Measurements from ENCODE around the gene GALNT13.

The GALNT13 gene

DNA sequence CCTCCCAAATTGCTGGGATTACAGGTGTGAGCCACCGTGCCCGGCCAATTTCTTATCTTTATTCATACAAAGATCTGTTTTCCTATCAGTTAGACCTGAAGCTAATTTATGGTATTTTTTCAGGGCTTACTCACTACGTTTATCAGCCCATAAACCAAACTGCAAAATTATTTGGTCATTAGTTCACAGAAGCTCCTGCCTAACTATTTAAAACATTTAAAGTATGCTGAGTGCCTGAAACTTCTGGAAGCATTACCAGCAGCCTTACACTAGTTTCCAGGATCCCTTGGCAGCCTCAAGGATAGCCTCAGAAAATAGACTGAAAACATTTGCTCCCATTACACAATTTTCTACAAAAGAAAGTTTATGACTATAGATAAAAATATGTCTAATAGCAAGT lies 68.8 kb downstream of the GALNT13 start:
- TF ChIP-seq, protein P1, sequence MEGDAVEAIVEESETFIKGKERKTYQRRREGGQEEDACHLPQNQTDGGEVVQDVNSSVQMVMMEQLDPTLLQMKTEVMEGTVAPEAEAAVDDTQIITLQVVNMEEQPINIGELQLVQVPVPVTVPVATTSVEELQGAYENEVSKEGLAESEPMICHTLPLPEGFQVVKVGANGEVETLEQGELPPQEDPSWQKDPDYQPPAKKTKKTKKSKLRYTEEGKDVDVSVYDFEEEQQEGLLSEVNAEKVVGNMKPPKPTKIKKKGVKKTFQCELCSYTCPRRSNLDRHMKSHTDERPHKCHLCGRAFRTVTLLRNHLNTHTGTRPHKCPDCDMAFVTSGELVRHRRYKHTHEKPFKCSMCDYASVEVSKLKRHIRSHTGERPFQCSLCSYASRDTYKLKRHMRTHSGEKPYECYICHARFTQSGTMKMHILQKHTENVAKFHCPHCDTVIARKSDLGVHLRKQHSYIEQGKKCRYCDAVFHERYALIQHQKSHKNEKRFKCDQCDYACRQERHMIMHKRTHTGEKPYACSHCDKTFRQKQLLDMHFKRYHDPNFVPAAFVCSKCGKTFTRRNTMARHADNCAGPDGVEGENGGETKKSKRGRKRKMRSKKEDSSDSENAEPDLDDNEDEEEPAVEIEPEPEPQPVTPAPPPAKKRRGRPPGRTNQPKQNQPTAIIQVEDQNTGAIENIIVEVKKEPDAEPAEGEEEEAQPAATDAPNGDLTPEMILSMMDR (IDR thresholded peaks at IDR 0.05; ENCODE audit: control insufficient read depth, extremely low read depth, insufficient read depth), result no peak
- no peak overlapping the region for H3K4me3 ChIP-seq (ENCODE audit: low read depth, low read length)
- DNase-seq (ENCODE audit: low read depth), result no peak

DNA sequence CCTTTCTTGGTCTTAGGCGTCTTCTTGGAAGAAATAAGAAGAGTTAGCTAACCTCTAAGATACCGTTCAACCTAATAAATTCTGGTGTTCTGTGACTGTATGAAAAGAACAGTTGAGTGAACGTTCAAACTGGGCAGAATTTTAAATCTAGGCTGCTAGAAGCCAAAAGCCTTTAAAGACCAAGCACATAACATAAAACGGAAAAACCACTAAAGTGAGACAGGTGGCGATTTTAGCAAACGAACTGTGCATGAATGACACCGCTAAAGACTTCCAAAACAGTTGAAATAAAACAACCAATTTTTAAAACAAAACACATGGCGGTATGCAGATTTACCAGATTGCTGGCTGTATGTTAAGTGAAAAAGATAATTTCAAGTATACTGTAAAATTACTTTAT lies 73.1 kb downstream of the GALNT13 start:
- H3K4me3 ChIP-seq (ENCODE audit: low read depth, low read length), result no peak overlapping the region
- DNase-seq (ENCODE audit: low read depth), result no peak

DNA sequence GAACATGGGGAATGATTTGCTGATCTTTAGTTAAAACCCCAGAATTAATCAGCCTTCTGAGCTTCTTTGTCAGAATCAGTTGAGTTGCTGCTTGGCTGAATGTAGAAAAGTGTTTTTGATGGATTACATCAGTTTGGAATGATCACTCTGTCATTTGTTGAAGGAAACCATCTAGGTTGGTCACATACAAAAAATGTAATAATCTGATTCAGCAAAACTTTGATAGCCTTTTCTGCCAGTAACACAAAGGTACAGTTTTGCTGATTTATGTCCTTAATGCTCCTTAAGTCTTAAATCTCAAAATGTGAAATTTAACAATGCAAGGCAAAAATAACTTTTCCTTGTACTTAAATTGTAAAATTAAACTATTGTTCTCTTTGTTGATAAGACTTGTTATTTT lies 74.3 kb downstream of the GALNT13 start:
- TF ChIP-seq, protein P1 (IDR thresholded peaks at IDR 0.05; ENCODE audit: control insufficient read depth, extremely low read depth, insufficient read depth), result no peak
- no peak overlapping the region for H3K4me3 ChIP-seq (ENCODE audit: low read depth, low read length)
- DNase-seq (ENCODE audit: low read depth), result no peak

More for the DNA sequence above, 73.1 kb downstream of the GALNT13 start:
- TF ChIP-seq, protein P1 (IDR thresholded peaks at IDR 0.05; ENCODE audit: control insufficient read depth, extremely low read depth, insufficient read depth), result no peak

DNA sequence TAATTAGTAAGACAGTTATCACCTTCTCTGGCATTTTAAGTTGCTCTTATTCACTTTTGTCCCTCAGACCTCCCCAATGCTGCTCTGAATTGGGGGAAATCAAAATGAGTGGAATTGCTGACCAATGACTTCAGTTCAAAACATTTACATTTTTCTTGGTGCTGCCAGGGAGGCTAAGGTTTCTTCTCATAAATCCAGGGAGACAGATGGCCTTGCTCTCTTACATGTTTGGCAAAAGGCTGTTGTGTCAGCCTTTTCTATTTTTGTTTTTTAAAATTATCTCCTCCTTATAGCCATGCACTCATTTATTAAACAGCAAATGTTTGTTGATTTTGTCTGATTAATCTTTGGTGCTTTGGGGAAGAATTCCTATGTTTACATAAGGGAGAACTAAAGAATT lies 82.0 kb downstream of the GALNT13 start:
- H3K4me3 ChIP-seq (ENCODE audit: low read depth, low read length), result no peak overlapping the region
- DNase-seq (ENCODE audit: low read depth), result no peak
- TF ChIP-seq, protein P1 (IDR thresholded peaks at IDR 0.05; ENCODE audit: control insufficient read depth, extremely low read depth, insufficient read depth), result no peak

DNA sequence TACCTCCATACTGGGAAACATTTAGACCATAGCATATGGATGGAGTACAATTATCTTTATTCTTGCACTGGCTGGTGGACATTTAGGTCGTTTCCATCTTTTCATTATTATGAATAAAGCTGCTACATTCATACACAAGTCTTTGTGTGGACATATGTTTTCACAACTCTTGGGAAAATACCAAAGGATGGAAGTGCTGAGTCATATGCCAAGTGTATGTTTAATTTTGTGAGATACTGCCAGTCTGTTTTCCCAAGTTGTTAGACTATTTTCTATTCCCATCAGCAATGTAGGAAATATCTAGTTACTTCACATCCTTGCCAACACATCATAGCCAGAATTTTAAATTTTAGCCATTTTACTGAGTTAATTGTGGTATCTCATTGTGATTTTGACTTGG lies 91.5 kb downstream of the GALNT13 start:
- H3K4me3 ChIP-seq (ENCODE audit: low read depth, low read length), result no peak overlapping the region
- TF ChIP-seq, protein P1 (IDR thresholded peaks at IDR 0.05; ENCODE audit: control insufficient read depth, extremely low read depth, insufficient read depth), result no peak
- DNase-seq (ENCODE audit: low read depth), result no peak

DNA sequence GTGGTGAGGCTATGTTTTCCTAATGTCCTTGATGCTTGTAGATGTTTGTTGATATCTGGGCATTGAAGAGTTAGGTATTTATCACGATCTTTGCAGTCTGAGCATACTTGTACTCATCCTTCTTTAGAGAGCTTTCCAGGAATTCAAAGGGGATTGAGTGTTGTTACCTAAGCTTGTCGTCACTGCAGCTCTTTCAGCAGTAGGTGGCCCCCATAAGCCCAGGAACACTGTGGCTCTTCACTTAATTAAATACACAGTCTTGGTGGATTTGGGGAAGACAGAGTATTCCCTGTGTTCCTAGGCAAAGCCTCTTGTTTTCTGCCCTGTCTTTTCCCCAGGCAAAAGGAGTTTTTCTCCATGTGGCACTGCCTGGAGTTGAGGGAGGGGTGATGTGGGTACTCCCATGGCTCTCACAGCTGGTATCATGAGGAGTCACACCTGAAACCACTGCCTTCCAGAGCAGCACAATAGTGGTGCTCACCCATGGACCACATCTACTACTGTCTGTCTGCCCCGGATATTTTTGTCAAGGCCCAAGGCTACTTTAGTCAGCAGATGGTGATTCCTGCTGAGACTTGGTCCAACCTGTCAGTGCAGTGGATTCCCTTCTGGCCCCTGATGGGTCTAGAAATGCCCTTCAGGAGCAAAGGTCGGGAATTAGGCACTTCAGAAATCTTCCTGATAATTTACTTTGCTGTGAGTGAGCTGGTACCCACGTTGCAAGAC lies 95.7 kb downstream of the GALNT13 start:
- no peak for DNase-seq (ENCODE audit: low read depth)
- TF ChIP-seq, protein P1 (IDR thresholded peaks at IDR 0.05; ENCODE audit: control insufficient read depth, extremely low read depth, insufficient read depth), result 0 out of 2 replicates have a peak, but pooled peaks have one; percentile 1

DNA sequence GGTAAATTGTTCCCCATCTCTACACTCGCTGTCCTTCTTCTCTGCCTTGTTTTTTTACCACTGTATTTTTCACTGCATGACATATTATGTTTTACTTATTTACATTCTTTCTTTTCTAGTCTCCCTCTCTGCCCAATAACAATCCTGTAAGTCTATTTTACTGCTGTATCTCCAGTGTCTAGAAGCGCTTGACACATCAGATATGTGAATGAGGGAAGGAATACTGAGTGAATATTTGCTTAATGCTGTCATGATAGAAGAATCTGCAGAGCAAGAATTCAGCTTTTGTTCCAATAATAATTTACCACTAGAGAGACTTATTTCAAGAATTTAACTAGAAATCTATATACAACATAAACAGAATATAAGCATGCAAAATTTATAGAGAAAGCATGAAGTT lies 99.5 kb downstream of the GALNT13 start:
- DNase-seq (ENCODE audit: low read depth), result no peak
- TF ChIP-seq, protein P1 (IDR thresholded peaks at IDR 0.05; ENCODE audit: control insufficient read depth, extremely low read depth, insufficient read depth), result no peak
- no peak overlapping the region for H3K4me3 ChIP-seq (ENCODE audit: low read depth, low read length)

More for the DNA sequence above, 95.7 kb downstream of the GALNT13 start:
- no peak overlapping the region for H3K4me3 ChIP-seq (ENCODE audit: low read depth, low read length)
